ENCODE measurements around the gene PVR.

PVR gene

GRCh38 chr19:44641501-44642265 is 2.0 kb upstream of the PVR start:
- TF ChIP-seq BACH2 (CRISPR knock-in tag; IDR thresholded peaks at IDR 0.05; ENCODE audit: borderline replicate concordance) (no peak), CSRNP3 (CRISPR knock-in tag; IDR thresholded peaks at IDR 0.05) (no peak), ZFP30 (CRISPR knock-in tag; IDR thresholded peaks at IDR 0.05) (no peak), TSHZ2 (CRISPR knock-in tag; IDR thresholded peaks at IDR 0.05) (no peak), SNAI2 (CRISPR knock-in tag; IDR thresholded peaks at IDR 0.05) (no peak), ZNF8 (CRISPR knock-in tag; IDR thresholded peaks at IDR 0.05) (no peak), CSDC2 (CRISPR knock-in tag; IDR thresholded peaks at IDR 0.05) (no peak), TCF4 (CRISPR knock-in tag; IDR thresholded peaks at IDR 0.05; ENCODE audit: borderline replicate concordance) (no peak), ARNTL (CRISPR knock-in tag; IDR thresholded peaks at IDR 0.05; ENCODE audit: borderline replicate concordance, low read depth) (no peak)
- ATAC-seq = no peak

- TF ChIP-seq TSHZ2 (CRISPR knock-in tag; IDR thresholded peaks at IDR 0.05) (no peak), GLIS3 (CRISPR knock-in tag; IDR thresholded peaks at IDR 0.05) (no peak), TCF4 (CRISPR knock-in tag; IDR thresholded peaks at IDR 0.05; ENCODE audit: borderline replicate concordance) (no peak), ZNF70 (CRISPR knock-in tag; IDR thresholded peaks at IDR 0.05) (no peak), TOX (CRISPR knock-in tag; IDR thresholded peaks at IDR 0.05; ENCODE audit: borderline replicate concordance) (no peak), ISL1 (CRISPR knock-in tag; IDR thresholded peaks at IDR 0.05) (no peak), PPARA (CRISPR knock-in tag; IDR thresholded peaks at IDR 0.05; ENCODE audit: borderline replicate concordance) (no peak), ARNTL (CRISPR knock-in tag; IDR thresholded peaks at IDR 0.05; ENCODE audit: borderline replicate concordance, low read depth) (no peak), ESRRG (CRISPR knock-in tag; IDR thresholded peaks at IDR 0.05) (no peak), ZFP30 (CRISPR knock-in tag; IDR thresholded peaks at IDR 0.05) (no peak), ZC3H10 (CRISPR knock-in tag; IDR thresholded peaks at IDR 0.05) (no peak), RARB (CRISPR knock-in tag; IDR thresholded peaks at IDR 0.05) (no peak), CSRNP3 (CRISPR knock-in tag; IDR thresholded peaks at IDR 0.05) (no peak), ZNF8 (CRISPR knock-in tag; IDR thresholded peaks at IDR 0.05) (no peak), PATZ1 (CRISPR knock-in tag; IDR thresholded peaks at IDR 0.05; ENCODE audit: borderline replicate concordance) (no peak), ZNF565 (CRISPR knock-in tag; conservative IDR thresholded peaks at IDR 0.05; ENCODE audit: low read depth) (no peak), ZFP3 (CRISPR knock-in tag; IDR thresholded peaks at IDR 0.05) (no peak), CSDC2 (CRISPR knock-in tag; IDR thresholded peaks at IDR 0.05) (no peak)
Observed at GRCh38 chr19:44642377-44642776, 1.3 kb upstream of the PVR start.

More at GRCh38 chr19:44642377-44642776, 1.3 kb upstream of the PVR start:
- no peak for ATAC-seq

Measured in SK-N-SH treated with all-trans-retinoic acid at 6 μM for 48 hours (cell line).